Tibial nerve (tissue), 4 donors: ENCODE results near the gene STXBP2. TPM values are rescaled to one million over a fixed set of nuclear protein-coding genes. Genes with fewer than 3 reads are reported as not detected.

Experiments used
- DNase-seq, 2 donors: peaks; one replicate each; pipeline ENCODE4 v3.0.0-alpha.2; 2019; ENCODE audit warnings: low spot score in 2 of 2
- H3K27ac ChIP-seq, 4 donors: fragments of 200-600 bp; sonication (generic) in 3 of 4; one replicate each; pipeline ENCODE4 v1.5.1; 2017 to 2019; ENCODE audit warnings: mild to moderate bottlenecking in 1 of 4
- H3K27me3 ChIP-seq, 2 donors: fragments of 200-600 bp; sonication (generic) in 1 of 2; one replicate each; pipeline versions ENCODE4 v1.5.1 to v1.6.0; 2017 to 2019
- H3K36me3 ChIP-seq, 3 donors: fragments of 200-600 bp; sonication (generic); one replicate each; pipeline ENCODE4 v1.5.1; 2018 to 2019
- H3K4me1 ChIP-seq, 4 donors: fragments of 200-600 bp; sonication (generic) in 3 of 4; one replicate each; pipeline ENCODE4 v1.5.1; 2017 to 2019
- H3K4me3 ChIP-seq, 4 donors: fragments of 200-600 bp; sonication (generic) in 3 of 4; one replicate each; pipeline ENCODE4 v1.5.1; 2017 to 2019; ENCODE audit warnings: mild to moderate bottlenecking in 1 of 4, moderate library complexity in 1 of 4
- H3K9me3 ChIP-seq, 4 donors: fragments of 200-600 bp; sonication (generic) in 3 of 4; one replicate each; pipeline ENCODE4 v1.5.1; 2017 to 2019
- EP300 ChIP-seq, 2 donors: sonication (generic); formaldehyde crosslinking; IDR thresholded peaks; one replicate each; pipeline ENCODE4 v1.6.1; 2017; ENCODE audit warnings: antibody characterized with exemption in 2 of 2, mild to moderate bottlenecking in 1 of 2
- POLR2A ChIP-seq, 2 donors: fragments of 450-650 bp; IDR thresholded peaks; one replicate each; pipeline ENCODE4 v1.6.1; 2017; ENCODE audit warnings: antibody characterized with exemption in 2 of 2, mild to moderate bottlenecking in 2 of 2, moderate library complexity in 2 of 2
- WGBS, 2 donors: methylation state at CpG; one replicate each; pipeline ENCODE4 v1.1.5; 2018; 5-methylcytosine and 5-hydroxymethylcytosine counted together
- total RNA-seq, 4 donors: library from RNA; depleted of rRNA; stranded (reverse); fragments of >200 nt; gene quantifications; one replicate each; pipeline ENCODE4 v1.1.0, GENCODE V29; 2016
- TF ChIP-seq, protein P1 (sequence below), 5 experiments: fragments of 200-600 bp in 3 of 5; fragments of 450-650 bp in 2 of 5; sonication (generic) in 3 of 5; IDR thresholded peaks; one replicate each; pipeline ENCODE4 v1.5.1; 2016 to 2019; ENCODE audit warnings: antibody characterized with exemption in 5 of 5, mild to moderate bottlenecking in 3 of 5, moderate library complexity in 2 of 5

Gene STXBP2
- total RNA-seq, 4 donors from 2014 or later: 8.7 to 24.0 (median 13.0) TPM

DNA sequence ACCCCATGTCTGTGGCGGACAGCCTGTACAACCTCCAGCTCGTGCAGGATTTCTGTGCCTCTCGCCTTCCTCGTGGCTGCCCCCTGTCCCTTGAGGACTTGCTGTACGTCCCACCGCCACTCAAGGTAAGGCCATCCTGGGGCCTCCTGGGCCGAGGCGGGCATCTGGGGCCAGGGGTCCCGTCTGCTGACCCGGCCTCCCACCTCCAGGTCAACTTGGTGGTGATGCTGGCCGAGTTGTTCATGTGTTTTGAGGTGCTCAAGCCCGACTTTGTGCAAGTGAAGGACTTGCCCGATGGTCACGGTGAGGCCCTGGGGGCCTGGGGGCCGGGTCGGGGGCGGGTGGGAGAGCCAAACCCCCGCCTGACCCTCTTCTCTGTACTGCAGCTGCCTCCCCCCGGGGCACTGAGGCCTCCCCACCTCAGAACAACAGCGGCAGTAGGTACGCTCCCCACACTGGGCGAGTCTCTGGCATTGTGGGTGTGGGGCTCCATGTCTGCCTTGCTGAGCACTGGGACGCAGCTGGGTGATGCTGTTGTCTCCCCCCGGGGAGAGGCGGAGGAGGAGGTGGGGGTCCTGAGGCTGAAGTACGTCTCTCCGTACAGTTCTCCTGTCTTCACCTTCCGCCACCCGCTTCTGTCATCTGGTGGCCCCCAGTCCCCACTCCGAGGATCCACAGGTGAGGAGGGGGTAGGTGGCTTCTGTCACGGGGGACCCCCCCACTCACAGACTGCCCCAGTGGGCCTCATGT, 26.2 kb upstream of the STXBP2 start:
- peaks cover 0 to 12% of the 10 kb centered on the region in 2 donors for H3K27me3 ChIP-seq
- no peaks in the 10 kb centered on the region for H3K36me3 ChIP-seq
- H3K4me3 ChIP-seq: no peak overlapping the region
- WGBS, 2 donors: 77 to 83% methylated on average over 30 to 31 of the region's 31 CpGs
- no peaks in the 10 kb centered on the region for H3K4me1 ChIP-seq
- TF ChIP-seq EP300 (IDR thresholded peaks at IDR 0.05) (no peak), POLR2A (IDR thresholded peaks at IDR 0.05) (no peak)
- TF ChIP-seq, protein P1, sequence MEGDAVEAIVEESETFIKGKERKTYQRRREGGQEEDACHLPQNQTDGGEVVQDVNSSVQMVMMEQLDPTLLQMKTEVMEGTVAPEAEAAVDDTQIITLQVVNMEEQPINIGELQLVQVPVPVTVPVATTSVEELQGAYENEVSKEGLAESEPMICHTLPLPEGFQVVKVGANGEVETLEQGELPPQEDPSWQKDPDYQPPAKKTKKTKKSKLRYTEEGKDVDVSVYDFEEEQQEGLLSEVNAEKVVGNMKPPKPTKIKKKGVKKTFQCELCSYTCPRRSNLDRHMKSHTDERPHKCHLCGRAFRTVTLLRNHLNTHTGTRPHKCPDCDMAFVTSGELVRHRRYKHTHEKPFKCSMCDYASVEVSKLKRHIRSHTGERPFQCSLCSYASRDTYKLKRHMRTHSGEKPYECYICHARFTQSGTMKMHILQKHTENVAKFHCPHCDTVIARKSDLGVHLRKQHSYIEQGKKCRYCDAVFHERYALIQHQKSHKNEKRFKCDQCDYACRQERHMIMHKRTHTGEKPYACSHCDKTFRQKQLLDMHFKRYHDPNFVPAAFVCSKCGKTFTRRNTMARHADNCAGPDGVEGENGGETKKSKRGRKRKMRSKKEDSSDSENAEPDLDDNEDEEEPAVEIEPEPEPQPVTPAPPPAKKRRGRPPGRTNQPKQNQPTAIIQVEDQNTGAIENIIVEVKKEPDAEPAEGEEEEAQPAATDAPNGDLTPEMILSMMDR (IDR thresholded peaks at IDR 0.05): no peak
- H3K27ac ChIP-seq: no peak overlapping the region
- DNase-seq: no peak
- H3K9me3 ChIP-seq: no peaks in the 10 kb centered on the region

DNA sequence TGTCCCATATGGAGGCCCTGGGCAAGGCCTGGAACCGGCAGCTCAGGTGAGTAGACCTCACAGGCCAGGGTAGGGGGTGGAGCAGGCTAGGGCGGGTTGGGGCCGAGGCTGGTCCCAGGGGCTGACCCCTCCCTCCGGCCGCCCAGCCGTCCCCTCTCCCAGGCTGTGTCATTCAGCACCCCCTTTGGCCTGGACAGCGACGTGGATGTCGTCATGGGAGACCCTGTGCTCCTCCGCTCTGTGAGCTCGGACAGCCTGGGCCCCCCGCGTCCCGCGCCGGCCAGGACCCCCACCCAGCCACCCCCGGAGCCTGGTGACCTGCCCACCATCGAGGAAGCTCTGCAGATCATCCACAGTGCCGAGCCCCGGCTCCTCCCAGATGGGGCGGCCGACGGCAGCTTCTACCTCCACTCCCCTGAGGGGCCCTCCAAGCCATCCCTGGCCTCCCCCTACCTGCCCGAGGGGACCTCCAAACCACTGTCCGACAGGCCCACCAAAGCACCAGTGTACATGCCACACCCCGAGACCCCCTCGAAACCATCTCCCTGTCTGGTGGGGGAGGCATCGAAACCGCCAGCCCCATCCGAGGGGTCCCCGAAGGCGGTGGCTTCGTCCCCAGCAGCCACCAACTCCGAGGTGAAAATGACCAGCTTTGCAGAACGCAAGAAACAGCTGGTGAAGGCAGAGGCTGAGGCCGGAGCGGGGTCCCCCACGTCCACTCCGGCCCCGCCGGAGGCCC, 25.2 kb upstream of the STXBP2 start:
- peaks cover 0 to 5% of the 10 kb centered on the region in 2 donors for H3K27me3 ChIP-seq
- H3K27ac ChIP-seq: no peak overlapping the region
- DNase-seq: no peak
- WGBS, 2 donors: 78 to 86% methylated on average over 33 to 36 of the region's 41 CpGs
- no peaks in the 10 kb centered on the region for H3K9me3 ChIP-seq
- H3K36me3 ChIP-seq: peaks cover 0 to 4% (median 0%) of the 10 kb centered on the region in 3 donors
- H3K4me1 ChIP-seq: no peaks in the 10 kb centered on the region
- TF ChIP-seq EP300 (IDR thresholded peaks at IDR 0.05): no peak
- TF ChIP-seq, protein P1 (IDR thresholded peaks at IDR 0.05): no peak
- no peak for TF ChIP-seq POLR2A (IDR thresholded peaks at IDR 0.05)
- no peak overlapping the region for H3K4me3 ChIP-seq

DNA sequence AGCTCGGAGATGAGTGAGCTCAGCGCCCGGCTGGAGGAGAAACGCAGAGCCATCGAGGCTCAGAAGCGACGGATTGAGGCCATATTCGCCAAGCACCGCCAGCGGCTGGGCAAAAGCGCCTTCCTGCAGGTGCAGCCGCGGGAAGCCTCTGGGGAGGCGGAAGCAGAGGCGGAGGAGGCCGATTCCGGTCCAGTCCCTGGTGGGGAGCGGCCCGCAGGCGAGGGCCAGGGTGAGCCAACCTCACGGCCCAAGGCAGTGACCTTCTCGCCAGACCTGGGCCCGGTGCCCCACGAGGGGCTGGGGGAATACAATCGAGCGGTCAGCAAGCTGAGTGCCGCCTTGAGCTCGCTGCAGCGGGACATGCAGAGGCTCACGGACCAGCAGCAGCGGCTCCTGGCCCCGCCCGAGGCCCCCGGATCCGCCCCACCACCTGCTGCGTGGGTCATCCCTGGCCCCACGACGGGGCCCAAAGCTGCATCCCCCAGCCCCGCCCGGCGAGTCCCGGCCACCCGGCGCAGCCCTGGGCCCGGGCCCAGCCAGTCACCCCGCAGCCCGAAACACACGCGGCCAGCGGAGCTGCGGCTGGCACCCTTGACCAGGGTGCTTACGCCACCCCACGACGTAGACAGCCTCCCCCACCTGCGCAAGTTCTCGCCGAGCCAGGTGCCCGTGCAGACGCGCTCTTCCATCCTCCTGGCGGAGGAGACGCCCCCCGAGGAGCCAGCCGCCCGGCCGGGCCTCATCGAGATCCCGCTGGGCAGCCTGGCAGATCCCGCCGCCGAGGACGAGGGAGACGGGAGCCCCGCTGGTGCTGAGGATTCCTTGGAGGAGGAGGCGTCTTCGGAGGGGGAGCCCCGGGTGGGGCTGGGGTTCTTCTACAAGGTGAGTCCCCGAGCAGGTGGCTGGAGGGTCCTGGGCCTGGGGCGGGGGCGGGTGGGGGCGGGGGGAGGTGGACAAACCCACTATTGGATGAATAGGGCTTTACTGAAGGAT, 24.3 kb upstream of the STXBP2 start:
- WGBS, 2 donors: 88 to 90% methylated on average over 75 to 76 of the region's 81 CpGs
- DNase-seq: no peak
- no peaks in the 10 kb centered on the region for H3K9me3 ChIP-seq
- H3K4me1 ChIP-seq: no peaks in the 10 kb centered on the region
- H3K36me3 ChIP-seq: peaks cover 0 to 13% (median 0%) of the 10 kb centered on the region in 3 donors
- H3K27me3 ChIP-seq: no peaks in the 10 kb centered on the region
- TF ChIP-seq POLR2A (IDR thresholded peaks at IDR 0.05): no peak
- TF ChIP-seq, protein P1 (IDR thresholded peaks at IDR 0.05): no peak
- no peak for TF ChIP-seq EP300 (IDR thresholded peaks at IDR 0.05)
- no peak overlapping the region for H3K4me3 ChIP-seq
- no peak overlapping the region for H3K27ac ChIP-seq

DNA sequence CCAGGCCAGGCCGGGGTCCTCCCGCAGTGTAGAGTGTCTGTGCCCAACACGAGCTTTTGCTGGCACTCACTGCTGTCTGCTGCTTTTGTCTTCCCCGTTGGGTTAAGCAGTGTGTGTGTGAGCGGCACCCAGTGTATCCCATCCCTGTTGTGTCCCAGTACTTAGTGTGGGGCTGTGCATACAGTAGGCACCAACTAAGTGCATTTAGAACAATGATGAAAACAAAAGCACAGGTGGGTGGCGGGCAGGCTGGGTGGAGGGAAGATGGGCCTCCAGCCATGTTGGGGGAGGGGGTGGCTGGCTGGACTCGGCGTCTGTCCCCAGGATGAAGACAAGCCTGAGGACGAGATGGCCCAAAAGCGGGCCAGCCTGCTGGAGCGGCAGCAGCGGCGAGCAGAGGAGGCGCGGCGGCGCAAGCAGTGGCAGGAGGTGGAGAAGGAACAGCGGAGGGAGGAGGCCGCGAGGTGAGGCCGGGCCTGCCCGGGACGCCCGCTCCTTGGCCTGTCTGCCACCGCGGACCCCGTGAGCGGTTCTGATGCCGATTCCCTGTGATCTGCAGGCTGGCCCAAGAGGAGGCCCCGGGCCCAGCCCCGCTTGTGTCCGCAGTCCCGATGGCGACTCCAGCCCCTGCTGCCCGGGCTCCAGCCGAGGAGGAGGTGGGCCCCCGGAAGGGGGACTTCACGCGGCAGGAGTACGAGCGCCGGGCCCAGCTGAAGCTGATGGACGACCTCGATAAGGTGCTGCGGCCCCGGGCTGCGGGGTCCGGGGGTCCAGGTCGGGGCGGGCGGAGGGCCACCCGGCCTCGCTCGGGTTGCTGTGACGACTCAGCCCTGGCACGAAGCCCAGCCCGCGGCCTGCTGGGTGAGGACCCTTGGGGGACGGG, 21.8 kb upstream of the STXBP2 start:
- 75 to 80% methylated on average over 37 to 55 of the region's 59 CpGs for WGBS, 2 donors
- Histone ChIP-seq H3K27me3 (no peaks in the 10 kb centered on the region), H3K36me3 (peaks cover 5 to 38% (median 12%) of the 10 kb centered on the region in 3 donors), H3K9me3 (no peaks in the 10 kb centered on the region), H3K4me3 (no peak overlapping the region), H3K4me1 (peaks cover 0 to 8% (median 0%) of the 10 kb centered on the region in 4 donors), H3K27ac (no peak overlapping the region)
- TF ChIP-seq EP300 (IDR thresholded peaks at IDR 0.05): no peak
- TF ChIP-seq POLR2A (IDR thresholded peaks at IDR 0.05): no peak
- TF ChIP-seq, protein P1 (IDR thresholded peaks at IDR 0.05): no peak
- DNase-seq: no peak
